Effector memory CD8-positive, alpha-beta T cell (primary cell): ENCODE data around the gene IL6.
"Not testable (repeated sequence)": the region's sequence is repeated elsewhere in the genome, so short reads cannot be mapped to it uniquely, and the experiment has no call there.

Source experiments
- ATAC-seq: fragments of 150-1000 bp; cut with Tn5 transposase; replicated peaks from 2 replicates; pipeline ENCODE4 v1.10.0; 2021; ENCODE audit warnings: mild to moderate bottlenecking, moderate library complexity
- DNase-seq, 3 experiments: peaks; one replicate each; pipeline ENCODE4 v3.0.0; 2021
- H3K27ac Mint-ChIP-seq, 2 donors: one replicate each; pipeline ENCODE4 v1.8.0; 2022; ENCODE audit warnings: mild to moderate bottlenecking in 2 of 2, mixed read lengths in 2 of 2, moderate library complexity in 2 of 2
- H3K27me3 Mint-ChIP-seq, 2 donors: one replicate each; pipeline ENCODE4 v1.8.0; 2022; ENCODE audit warnings: mixed read lengths in 2 of 2
- H3K36me3 Mint-ChIP-seq: one replicate; pipeline ENCODE4 v1.8.0; 2022; ENCODE audit warnings: mild to moderate bottlenecking, moderate library complexity, mixed read lengths; ENCODE audit not compliant: insufficient read depth
- H3K4me1 Mint-ChIP-seq, 2 donors: one replicate each; pipeline ENCODE4 v1.8.0; 2022; ENCODE audit warnings: low read depth in 2 of 2, mixed read lengths in 2 of 2
- H3K4me3 Mint-ChIP-seq, 2 donors: one replicate each; pipeline ENCODE4 v1.8.0; 2022; ENCODE audit warnings: mild to moderate bottlenecking in 2 of 2, mixed read lengths in 2 of 2, moderate library complexity in 2 of 2
- H3K9me3 Mint-ChIP-seq, 2 donors: one replicate each; pipeline ENCODE4 v1.8.0; 2022; ENCODE audit warnings: mixed read lengths in 2 of 2

IL6 gene

GRCh38 chr7:22708677-22709061 lies 18.3 kb upstream of the IL6 start:
- not testable (repeated sequence) for H3K9me3 Mint-ChIP-seq, ATAC-seq, DNase-seq, H3K4me1 Mint-ChIP-seq, H3K4me3 Mint-ChIP-seq, H3K36me3 Mint-ChIP-seq, H3K27ac Mint-ChIP-seq
- H3K27me3 Mint-ChIP-seq, result peaks cover 5 to 17% of the 10 kb centered on the region in 2 donors

GRCh38 chr7:22709062-22709829 lies 17.8 kb upstream of the IL6 start:
- not testable (repeated sequence) for DNase-seq, H3K4me1 Mint-ChIP-seq, H3K4me3 Mint-ChIP-seq, H3K9me3 Mint-ChIP-seq, H3K27ac Mint-ChIP-seq, ATAC-seq, H3K36me3 Mint-ChIP-seq
- H3K27me3 Mint-ChIP-seq, result peaks cover 0 to 17% of the 10 kb centered on the region in 2 donors

- H3K27ac Mint-ChIP-seq, result no peak overlapping the region
- no peaks in the 10 kb centered on the region for H3K9me3 Mint-ChIP-seq
- ATAC-seq (peak; percentile 37), DNase-seq (no peak)
- no peaks in the 10 kb centered on the region for H3K4me1 Mint-ChIP-seq
- no peak overlapping the region for H3K4me3 Mint-ChIP-seq
- no peaks in the 10 kb centered on the region for H3K36me3 Mint-ChIP-seq
- H3K27me3 Mint-ChIP-seq, result peaks cover 0 to 17% of the 10 kb centered on the region in 2 donors
Observed at GRCh38 chr7:22709857-22710256, 17.1 kb upstream of the IL6 start.

- Mint-ChIP-seq H3K4me3 (no peak overlapping the region), H3K4me1 (no peaks in the 10 kb centered on the region), H3K27ac (no peak overlapping the region)
Observed at GRCh38 chr7:22712999-22713398, 14.0 kb upstream of the IL6 start.

GRCh38 chr7:22713463-22713862 lies 13.5 kb upstream of the IL6 start:
- no peak overlapping the region for H3K4me3 Mint-ChIP-seq
- ATAC-seq, result no peak
- no peak overlapping the region for H3K27ac Mint-ChIP-seq
- H3K4me1 Mint-ChIP-seq, result no peaks in the 10 kb centered on the region
- H3K27me3 Mint-ChIP-seq, result peaks cover 0 to 36% of the 10 kb centered on the region in 2 donors
- no peaks in the 10 kb centered on the region for H3K9me3 Mint-ChIP-seq
- no peak for DNase-seq
- H3K36me3 Mint-ChIP-seq, result no peaks in the 10 kb centered on the region

More at GRCh38 chr7:22712999-22713398, 14.0 kb upstream of the IL6 start:
- Mint-ChIP-seq H3K36me3 (no peaks in the 10 kb centered on the region), H3K9me3 (no peaks in the 10 kb centered on the region), H3K27me3 (peaks cover 0 to 31% of the 10 kb centered on the region in 2 donors)
- no peak for ATAC-seq
- DNase-seq, result no peak

- ATAC-seq, result no peak
- H3K4me3 Mint-ChIP-seq, result no peak overlapping the region
- no peaks in the 10 kb centered on the region for H3K9me3 Mint-ChIP-seq
- no peaks in the 10 kb centered on the region for H3K36me3 Mint-ChIP-seq
- H3K4me1 Mint-ChIP-seq, result no peaks in the 10 kb centered on the region
- H3K27ac Mint-ChIP-seq, result no peak overlapping the region
- no peak for DNase-seq
- H3K27me3 Mint-ChIP-seq, result peaks cover 7 to 51% of the 10 kb centered on the region in 2 donors
Observed at GRCh38 chr7:22715969-22716368, 11.0 kb upstream of the IL6 start.

GRCh38 chr7:22717760-22718159 lies 9.2 kb upstream of the IL6 start:
- Mint-ChIP-seq H3K27ac (no peak overlapping the region), H3K27me3 (peaks cover 7 to 39% of the 10 kb centered on the region in 2 donors), H3K36me3 (no peaks in the 10 kb centered on the region), H3K4me3 (no peak overlapping the region), H3K9me3 (no peaks in the 10 kb centered on the region), H3K4me1 (no peaks in the 10 kb centered on the region)
- no peak for DNase-seq
- ATAC-seq, result no peak

GRCh38 chr7:22718200-22718711 lies 8.7 kb upstream of the IL6 start:
- DNase-seq, result no peak
- Mint-ChIP-seq H3K9me3 (no peaks in the 10 kb centered on the region), H3K4me1 (peaks cover 0 to under 1% of the 10 kb centered on the region in 2 donors), H3K36me3 (no peaks in the 10 kb centered on the region), H3K27ac (no peak overlapping the region), H3K4me3 (no peak overlapping the region), H3K27me3 (peaks cover 7 to 38% of the 10 kb centered on the region in 2 donors)
- ATAC-seq, result no peak

GRCh38 chr7:22718911-22719420 lies 8.0 kb upstream of the IL6 start:
- Mint-ChIP-seq H3K4me3 (no peak overlapping the region), H3K27ac (no peak overlapping the region), H3K9me3 (no peaks in the 10 kb centered on the region), H3K4me1 (peaks cover 0 to 4% of the 10 kb centered on the region in 2 donors), H3K36me3 (no peaks in the 10 kb centered on the region), H3K27me3 (peaks cover 13 to 45% of the 10 kb centered on the region in 2 donors)
- DNase-seq (no peak), ATAC-seq (no peak)

- peaks cover 34 to 61% of the 10 kb centered on the region in 2 donors for H3K27me3 Mint-ChIP-seq
Observed at GRCh38 chr7:22720791-22721786, 5.9 kb upstream of the IL6 start.

GRCh38 chr7:22722536-22723180 lies 4.3 kb upstream of the IL6 start:
- DNase-seq (no peak), ATAC-seq (no peak)
- Mint-ChIP-seq H3K27ac (no peak overlapping the region), H3K36me3 (no peaks in the 10 kb centered on the region), H3K9me3 (no peaks in the 10 kb centered on the region), H3K4me1 (peaks cover 8 to 13% of the 10 kb centered on the region in 2 donors), H3K27me3 (peaks cover 44 to 72% of the 10 kb centered on the region in 2 donors), H3K4me3 (no peak overlapping the region)

More at GRCh38 chr7:22720791-22721786, 5.9 kb upstream of the IL6 start:
- no peak for ATAC-seq
- H3K4me1 Mint-ChIP-seq, result peaks cover 3 to 6% of the 10 kb centered on the region in 2 donors
- no peak overlapping the region for H3K27ac Mint-ChIP-seq
- no peak for DNase-seq
- H3K36me3 Mint-ChIP-seq, result no peaks in the 10 kb centered on the region
- no peaks in the 10 kb centered on the region for H3K9me3 Mint-ChIP-seq
- H3K4me3 Mint-ChIP-seq, result no peak overlapping the region

- Mint-ChIP-seq H3K4me1 (peaks cover 8 to 13% of the 10 kb centered on the region in 2 donors), H3K4me3 (no peak overlapping the region), H3K27ac (no peak overlapping the region), H3K36me3 (no peaks in the 10 kb centered on the region), H3K9me3 (no peaks in the 10 kb centered on the region), H3K27me3 (peaks cover 44 to 68% of the 10 kb centered on the region in 2 donors)
- no peak for DNase-seq
- no peak for ATAC-seq
Observed at GRCh38 chr7:22723181-22723601, 3.8 kb upstream of the IL6 start.

- ATAC-seq (no peak), DNase-seq (no peak)
- H3K4me3 Mint-ChIP-seq, result no peak overlapping the region
- H3K9me3 Mint-ChIP-seq, result no peaks in the 10 kb centered on the region
- peaks cover 44 to 64% of the 10 kb centered on the region in 2 donors for H3K27me3 Mint-ChIP-seq
- no peaks in the 10 kb centered on the region for H3K36me3 Mint-ChIP-seq
- peaks cover 8 to 13% of the 10 kb centered on the region in 2 donors for H3K4me1 Mint-ChIP-seq
- no peak overlapping the region for H3K27ac Mint-ChIP-seq
Observed at GRCh38 chr7:22723637-22724036, 3.4 kb upstream of the IL6 start.
